Epidermal melanocyte (primary cell): ENCODE results near the gene REC114.
"Not testable (repeated sequence)": the region's sequence is repeated elsewhere in the genome, so short reads cannot be mapped to it uniquely, and the experiment has no call there.

Experiments used
- DNase-seq: peaks from one replicate; pipeline ENCODE4 v3.0.0; 2011; ENCODE audit warnings: low spot score; ENCODE audit not compliant: insufficient read length

REC114 gene

DNA sequence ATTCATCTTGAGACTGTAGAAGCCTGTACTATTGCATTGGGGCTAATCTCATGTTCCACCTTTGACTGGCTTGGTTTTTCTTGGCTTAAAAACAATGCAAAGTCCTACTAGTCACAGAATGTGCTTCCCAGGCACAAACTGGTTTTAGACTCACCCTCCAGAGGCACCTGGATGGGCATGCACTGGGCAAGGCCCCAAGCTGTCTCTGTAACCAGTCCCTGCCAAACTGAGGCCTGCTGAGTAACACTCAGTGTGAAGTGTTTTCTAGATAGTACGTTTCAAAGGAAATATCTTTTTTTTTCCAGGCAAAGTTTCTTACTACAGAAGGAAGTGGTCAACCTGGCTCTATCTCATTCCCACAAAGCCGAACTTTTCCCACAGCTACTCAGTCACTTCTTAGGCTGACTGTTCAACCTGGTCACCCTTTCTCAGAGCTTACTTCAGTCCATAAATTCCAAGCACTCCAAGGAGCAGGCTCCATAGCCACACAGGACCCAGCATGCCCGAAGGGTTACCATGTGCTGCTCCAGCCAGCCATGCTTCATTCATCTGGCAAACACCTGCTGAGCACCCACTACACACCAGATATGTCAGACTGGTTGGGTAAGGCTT is 132.8 kb downstream of the REC114 start:
- DNase-seq, result no peak

DNA sequence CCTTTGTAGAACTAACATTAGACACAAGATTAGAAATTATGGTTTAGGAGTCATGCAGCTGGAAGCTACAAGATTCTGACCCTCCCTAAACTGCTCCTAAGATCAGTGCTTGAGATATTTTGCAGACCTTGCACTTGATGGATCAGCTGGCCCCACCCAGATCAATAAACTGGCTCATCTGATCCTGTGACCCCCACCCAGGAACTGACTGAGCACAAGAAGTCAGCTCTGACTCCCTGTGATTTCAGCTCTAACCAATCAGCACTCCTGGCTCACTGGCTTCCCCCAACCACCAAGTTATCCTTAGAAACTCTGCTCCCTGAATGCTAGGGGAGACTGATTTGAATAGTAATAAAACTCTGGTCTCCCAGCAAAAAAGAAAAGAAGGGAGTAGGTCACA is 134.6 kb downstream of the REC114 start:
- DNase-seq, result not testable (repeated sequence)

DNA sequence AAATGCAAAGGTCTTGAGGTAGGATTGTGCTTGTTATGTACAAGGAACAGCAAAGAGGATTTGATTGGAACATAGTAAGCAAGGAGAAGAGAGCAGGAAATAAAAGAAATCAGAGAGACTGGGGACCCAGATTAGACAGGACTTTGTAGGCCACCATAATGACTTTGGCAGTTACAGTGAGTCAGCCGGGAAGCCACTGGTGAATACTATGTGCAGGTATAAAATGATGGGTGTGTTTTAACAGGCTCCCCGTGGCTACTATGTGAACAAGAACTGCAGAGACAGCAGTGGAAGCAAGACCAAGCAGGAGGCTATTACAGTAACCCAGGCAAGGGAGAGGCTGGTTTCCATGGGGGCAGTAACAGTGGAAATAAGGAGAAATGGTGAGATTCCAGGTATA is 135.1 kb downstream of the REC114 start:
- DNase-seq, result no peak

DNA sequence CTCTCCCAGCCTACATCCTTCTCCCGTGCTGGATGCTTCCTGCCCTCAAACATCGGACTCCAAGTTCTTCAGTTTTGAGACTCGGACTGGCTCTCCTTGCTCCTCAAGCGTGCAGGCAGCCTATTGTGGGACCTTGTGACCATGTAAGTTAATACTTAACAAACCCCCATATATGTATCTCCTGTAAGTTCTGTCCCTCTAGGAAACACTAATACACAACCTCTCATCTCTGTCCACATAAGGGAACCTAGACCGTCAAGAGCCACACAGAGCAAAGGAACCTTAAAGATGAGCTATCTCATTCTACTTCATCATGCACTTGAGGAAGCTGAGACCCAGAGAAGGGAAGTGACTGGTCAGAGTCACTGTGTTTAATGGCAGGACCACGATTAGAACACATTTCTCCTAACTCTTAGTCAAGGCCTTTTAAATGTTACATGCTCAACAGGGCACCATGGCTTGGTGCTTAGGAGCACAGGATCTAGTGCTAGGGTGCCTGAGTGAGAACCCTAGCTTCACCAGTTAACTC is 140.0 kb downstream of the REC114 start:
- no peak for DNase-seq

DNA sequence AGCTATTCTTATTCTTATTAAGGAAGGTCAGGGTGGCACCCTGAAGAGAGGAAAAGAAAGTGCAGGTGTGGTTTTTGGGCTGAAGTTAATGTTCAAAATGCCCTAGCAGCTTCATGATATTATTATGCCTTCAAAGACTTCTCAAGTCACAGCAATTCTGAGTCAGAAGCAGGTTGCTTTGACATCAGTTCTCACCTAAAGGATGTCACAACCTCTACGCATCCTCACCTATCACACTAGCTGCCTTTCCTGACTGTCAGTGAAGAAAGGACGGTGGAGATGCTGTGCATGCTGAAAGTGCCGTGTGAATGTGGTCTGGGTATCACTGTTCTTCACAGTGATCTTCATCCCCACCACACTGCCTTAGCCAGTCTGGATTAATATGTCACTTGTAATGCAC is 140.6 kb downstream of the REC114 start:
- no peak for DNase-seq

DNA sequence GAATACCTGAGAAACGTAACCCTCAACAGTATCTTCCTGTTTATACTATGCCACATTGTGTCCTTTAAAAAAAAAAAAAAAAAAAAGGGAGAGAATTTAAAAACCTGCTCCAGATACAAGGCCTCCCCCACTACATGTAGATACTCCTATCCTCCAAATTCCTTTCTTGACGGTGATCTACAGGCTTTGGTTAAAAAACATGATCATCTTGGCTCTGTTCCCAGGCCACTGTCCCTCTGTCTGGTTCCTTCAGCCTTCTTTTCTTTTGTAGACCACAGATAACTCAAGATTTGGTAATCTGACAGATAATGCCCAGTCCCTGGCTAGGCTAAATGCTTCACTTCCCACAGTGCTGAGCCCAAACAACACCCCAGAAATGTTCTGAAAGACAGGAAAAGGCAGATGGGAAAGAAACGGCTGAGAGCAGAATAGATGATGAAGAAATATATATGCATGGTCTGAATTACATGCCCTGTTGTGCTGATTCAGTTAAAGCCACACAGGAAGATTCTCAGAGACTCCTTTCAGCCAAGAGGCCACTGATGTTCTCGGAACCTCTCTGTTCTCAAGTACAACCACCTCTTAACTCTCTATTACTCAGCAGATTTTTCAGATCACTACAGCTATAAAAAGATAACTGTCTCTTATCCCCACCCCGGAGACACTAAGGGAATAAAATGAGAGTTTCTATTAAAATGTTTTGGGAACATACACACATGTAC is 141.9 kb downstream of the REC114 start:
- no peak for DNase-seq

DNA sequence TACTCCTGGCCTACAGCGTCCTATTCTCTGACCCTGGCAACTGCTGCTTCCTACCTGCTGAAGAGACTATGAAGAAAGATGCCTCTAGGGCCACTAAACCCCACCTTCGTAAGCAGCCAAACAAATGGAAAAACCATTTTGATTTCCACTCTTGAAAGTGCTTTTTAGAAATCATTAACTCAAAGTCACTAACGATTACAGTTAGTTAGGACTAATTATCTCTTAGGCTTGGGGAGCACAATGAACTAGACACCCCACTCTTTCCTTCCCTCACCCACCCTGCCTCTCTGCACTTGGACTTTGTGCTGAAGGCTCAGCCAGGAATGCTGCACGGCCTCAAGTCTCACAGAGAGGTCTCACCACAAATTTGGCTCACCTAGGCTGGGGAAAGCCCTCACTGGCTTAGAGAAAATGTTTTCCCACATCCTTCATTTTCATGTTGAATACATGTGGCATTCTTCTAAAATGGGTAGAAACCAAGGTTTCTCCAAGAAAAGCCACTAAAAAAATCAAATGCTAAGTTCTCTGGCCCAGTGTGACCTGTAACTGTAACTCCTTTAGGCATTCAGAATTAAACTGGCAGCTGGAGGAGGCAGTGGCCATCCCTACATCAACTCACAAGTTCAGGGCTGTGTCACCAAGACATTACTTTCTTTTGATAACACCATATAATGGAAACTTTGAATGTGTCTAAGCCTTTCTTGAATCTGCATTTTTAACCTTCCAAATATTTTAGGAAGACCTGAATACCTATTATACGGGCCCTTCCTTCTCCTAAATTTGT is 143.1 kb downstream of the REC114 start:
- DNase-seq, result no peak

DNA sequence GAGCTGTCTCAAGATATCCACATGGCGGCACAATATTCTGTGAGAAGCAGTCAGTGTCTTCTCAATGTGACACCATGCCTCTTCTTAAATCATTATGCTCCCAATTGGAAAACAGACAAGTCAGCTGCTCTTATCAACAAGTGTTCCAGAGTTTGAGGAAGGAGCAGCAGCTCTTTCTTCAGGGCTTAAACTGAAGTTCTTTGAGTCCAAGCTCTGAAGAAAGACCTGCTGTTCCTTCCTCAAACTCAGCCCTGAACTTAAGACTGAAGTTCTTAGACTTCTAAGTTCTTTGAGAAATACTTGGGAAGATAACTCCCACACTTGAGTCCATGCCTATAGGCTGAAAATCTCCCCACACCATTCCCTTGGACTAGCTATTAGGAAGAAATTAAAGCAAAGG is 146.8 kb downstream of the REC114 start:
- DNase-seq, result no peak

DNA sequence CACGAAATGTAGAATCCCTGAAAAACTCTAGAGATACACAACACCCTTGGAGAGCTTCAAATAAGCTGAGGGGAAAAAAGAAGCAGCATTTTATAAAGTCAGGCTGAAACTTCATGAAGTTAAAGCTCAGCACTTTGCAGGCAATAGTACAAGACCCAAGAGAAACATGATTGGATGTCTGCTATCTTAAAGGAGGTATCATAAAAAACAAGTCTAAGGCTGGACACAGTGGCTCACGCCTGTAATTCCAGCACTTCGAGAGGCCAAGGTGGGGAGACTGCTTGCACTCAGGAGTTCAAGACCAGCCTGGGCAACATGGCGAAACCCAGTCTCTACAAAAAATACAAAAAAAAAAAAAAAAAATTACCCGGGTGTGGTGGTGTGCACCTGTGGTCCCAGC is 147.3 kb downstream of the REC114 start:
- DNase-seq, result no peak

DNA sequence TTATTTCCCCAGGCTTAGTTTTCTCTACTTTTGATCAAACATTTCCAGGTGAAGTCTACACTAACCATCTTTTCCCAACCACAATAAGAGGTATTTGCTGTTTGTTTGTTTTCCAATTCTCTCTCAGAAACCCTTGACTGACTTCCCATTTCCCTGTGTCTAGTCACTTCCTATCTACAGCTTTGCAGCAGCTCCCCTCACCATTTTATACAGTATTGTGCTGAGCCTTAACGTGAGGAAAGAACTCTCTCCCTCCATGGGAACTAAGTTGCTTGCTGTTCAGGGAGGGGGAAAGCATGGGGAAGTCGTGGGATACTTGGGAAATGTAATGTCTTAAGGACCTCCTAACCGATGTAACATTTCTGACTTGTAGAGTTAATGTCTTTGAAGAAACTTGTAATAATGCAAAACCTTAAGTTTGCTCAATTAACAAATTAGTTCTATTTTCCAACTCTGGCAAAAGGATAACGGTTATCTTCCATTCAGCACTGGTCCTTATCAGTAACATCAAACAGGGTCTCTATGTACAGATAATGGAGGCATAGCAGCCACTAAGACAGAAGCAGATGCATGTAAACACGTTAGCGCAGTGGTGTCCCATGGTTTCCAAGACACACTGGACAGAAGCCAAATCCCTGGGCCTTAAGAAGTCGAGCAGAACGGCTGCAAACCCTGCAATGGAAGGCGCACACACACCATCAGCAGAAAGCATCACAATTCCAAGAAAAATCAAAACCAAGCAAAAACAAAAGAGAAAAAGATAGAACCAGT is 150.5 kb downstream of the REC114 start:
- DNase-seq, result no peak

DNA sequence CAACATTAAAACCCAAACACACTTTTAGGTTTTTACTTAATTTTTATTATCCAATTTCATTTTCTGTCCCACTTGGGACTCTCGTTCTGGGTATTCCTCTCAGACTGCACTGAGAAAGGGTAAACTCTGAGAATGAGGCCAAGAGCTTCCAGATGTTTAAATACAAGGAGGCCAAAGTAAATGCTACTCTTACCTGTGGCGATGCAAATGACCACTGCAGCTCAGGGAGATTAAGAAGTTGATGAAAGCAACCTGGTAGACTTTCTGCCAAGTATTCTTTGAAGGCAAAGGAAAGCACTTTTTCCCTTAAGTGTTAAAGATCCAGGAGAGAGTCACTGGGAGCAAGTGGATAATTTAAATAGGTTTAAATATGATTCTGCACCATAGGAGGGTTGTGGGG is 151.1 kb downstream of the REC114 start:
- DNase-seq, result no peak

DNA sequence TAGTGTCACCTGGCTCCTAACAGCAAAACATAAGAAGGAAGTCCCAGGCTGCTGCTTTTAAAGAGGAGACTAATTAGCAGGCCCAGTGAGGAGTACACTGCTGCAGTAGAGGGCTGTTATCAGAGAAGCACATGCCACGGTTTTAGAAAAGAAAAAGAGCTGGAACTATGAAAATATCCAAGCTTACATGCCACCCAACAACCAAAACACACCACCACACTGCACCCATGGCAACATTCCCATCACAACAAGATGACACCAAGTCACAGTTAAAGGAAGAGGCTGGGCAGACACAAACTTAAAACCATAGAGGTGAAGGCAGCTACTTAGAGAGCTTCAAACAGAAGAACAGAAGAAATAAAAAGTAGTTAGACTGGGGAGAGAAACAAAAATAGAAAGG is 153.2 kb downstream of the REC114 start:
- no peak for DNase-seq

DNA sequence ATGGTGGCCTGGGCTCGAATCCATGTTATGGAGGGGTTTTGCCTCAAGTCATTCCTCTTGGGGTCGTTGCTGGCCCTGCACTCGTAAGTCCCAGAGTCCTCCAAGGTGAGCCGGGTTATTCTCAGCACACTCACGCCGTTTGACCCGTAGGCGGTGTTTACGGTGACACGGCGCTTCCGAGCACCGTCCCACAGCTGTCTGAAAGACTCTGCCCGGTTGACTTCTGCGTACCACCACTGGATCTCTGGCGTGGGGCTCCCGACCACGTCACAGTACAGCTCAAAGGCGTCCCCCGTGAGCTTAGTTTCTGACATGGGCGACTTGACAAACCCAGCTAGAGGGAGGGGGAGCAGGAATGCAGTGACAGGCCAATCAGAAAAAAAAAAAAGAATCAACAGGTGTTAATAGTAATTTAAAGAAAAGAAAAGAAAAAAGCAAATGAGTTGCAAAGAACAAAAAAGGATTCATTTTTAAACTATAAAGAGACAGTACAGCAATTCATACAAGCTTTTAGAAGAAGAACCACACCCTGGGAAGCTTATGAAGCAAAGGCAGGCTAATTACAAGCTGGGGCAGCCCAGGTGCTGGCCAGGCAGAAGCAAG is 154.2 kb downstream of the REC114 start:
- no peak for DNase-seq

DNA sequence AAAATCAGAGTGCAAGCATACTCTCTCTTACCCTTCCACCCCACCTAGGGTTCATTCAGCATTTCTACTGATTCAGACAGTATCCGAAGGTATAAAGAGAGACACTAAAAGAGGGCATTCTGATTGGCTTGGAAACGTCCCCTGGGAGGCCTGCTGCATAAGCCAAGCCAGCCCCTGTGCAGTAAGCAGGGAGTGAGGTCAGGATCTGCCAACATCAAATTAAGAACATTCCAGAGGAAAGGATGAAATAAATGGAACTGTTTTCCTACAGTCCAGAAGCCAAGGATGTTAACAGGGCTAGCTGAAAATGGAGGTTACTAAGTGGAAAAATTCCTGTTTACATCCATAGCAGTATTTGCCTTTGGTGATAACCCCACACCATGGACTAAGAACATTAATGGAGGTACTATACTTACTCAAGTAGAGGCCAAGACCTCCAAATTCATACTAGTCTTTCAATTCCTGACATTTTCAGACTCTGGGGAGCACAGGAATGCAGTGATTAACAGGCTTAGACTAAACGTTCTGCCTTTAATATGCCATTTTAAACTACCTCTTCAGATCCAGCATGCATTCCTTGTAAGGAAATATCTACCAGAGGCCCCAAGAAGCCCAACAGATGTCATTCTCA is 155.7 kb downstream of the REC114 start:
- DNase-seq, result no peak

DNA sequence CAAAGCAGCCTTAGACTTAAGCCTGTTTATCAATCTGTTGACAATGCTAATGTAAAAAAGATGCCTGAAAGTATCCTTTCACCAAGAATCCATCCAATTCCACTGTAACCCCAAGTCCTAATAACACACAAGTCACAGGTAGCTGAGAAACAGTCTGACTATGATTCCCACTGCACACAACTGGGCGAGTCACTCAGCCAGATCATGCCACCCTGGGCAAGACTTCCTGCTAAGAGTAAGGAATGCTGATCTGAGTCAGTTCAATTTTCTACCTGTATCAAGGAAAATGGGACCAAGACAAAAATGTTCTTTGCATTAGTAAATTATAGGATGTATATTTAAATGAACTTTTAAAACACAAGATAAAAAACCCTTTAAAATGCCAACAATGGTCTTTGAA is 157.0 kb downstream of the REC114 start:
- no peak for DNase-seq

DNA sequence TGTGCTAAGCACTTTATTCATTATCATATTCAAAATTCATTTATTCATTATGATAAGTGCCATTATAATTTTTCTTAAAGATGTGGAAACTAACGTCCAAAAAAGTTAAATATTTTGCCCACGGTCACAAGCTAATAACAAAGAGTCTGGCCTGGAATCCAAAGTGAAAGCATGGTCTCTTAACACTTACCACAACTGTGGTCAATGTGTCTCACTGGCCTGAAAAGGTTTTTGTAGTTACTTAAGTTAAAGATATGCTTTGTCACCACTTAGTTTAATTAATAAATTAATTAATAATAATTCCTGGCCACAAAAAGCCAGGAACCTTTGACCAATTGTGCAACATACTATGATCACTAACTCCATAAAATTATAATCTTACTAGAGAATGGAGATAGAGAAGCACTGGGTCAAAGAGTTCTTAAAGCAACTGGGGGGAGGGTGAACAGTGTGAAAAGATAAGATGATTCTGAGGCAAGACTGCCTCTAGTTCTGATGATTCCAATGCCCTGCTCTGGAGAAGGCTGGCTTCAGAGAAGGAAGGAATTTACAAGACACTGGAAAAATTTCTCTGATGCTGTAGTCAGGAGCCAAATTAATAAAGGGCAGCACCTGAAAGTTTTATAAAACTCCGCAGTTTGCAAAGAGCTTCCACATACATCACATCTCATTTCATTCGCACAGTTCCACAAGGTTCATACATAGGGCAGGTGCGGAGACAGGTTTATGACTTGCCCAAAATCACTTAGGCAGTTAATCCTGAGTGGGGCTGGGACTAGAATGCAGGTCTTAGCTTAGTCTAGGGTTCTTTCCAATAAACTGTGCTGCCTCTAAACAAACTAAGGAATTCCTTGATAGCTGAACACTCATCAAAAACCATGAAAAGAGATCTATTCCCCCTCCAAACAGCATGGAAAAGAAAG is 157.7 kb downstream of the REC114 start:
- DNase-seq, result no peak

DNA sequence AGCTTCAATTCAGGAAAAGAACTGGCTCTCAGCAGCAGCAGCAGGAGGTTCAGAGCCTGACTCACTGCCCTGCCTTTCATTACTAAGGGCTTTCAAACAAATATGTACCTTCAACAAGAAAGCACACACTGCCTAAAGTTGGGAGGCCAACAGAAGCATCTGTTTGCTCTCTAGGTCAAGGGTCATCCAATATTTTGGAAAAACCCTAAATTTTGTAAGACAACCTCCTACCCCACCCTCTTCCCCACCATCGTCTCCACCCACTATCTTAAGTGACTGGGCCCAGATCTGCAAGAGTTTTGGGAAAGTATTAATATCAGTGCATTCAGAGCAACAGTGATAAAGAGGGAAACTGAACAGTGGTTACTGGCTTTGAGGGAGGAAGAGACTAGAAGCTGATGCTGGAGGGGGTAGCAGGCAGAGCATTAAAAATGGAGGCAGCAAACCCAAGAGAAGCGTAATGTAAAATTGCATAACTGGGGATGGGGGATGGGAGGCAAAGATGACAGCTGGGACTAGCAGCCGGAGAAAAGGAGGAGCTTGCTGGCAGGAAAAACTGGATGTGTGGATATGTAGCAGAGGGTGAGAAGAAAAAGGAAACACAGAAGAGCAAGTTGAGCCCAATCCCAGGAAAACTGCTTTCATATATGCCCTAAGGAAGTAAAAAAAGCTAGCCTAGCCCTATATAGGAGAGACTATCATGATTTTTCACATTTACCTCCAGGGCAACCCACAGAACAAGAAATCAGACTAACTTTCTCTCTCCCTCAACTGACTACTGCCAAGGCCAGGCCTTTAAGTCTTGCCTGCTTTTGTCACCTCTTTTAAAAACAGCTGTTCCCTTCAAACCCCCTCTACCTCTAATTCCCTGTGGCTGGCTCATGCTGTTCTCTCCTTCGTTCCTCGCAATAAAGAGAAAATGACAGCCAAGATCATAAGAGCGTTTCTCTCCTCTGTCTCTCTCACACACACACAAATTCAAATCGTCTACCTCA is 158.8 kb downstream of the REC114 start:
- DNase-seq, result no peak

DNA sequence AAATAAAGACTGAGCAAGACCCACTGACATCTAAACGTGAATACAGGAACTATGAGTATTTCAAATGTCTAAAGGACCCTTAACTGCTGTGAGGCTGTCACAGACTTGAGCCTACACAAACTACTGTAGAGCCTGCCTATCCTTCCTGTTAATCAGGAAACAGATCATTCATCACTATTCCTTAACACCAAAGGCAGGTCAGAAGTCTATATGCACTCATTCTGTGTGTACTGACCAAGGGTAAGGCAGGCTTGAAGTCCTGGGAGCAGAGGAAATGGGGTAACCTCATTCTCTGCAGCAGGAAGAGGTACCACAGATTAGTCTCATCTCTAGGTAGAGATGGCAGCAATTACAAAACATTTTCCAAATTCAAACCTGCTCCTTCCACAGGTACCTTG is 159.5 kb downstream of the REC114 start:
- DNase-seq, result no peak
